Liver (tissue), 3 donors: ENCODE measurements around the gene SH3GL1.
"Not testable (repeated sequence)": the region's sequence is repeated elsewhere in the genome, so short reads cannot be mapped to it uniquely, and the experiment has no call there.

Experiments
- FOXA1 ChIP-seq: IDR thresholded peaks from 2 replicates; pipeline ENCODE4 v1.6.1; 2016; ENCODE audit warnings: antibody characterized with exemption
- GABPA ChIP-seq, 2 donors: IDR thresholded peaks in 1 of 2; conservative IDR thresholded peaks in 1 of 2; 2 replicates each; pipeline ENCODE4 v1.6.1; 2016; ENCODE audit warnings: antibody characterized with exemption in 2 of 2, mild to moderate bottlenecking in 1 of 2, moderate library complexity in 1 of 2
- RAD21 ChIP-seq, 2 donors: IDR thresholded peaks; 2 replicates each; pipeline ENCODE4 v1.6.1; 2016; ENCODE audit warnings: antibody characterized with exemption in 2 of 2, mild to moderate bottlenecking in 2 of 2
- TF ChIP-seq, protein P1 (sequence below): fragments of 150-350 bp; IDR thresholded peaks from 2 replicates; pipeline ENCODE4 v1.5.1; 2017; ENCODE audit warnings: improper control_type of control experiment, low read depth, low read length; ENCODE audit not compliant: missing input control
- TF ChIP-seq, protein P2 (sequence below): IDR thresholded peaks from 2 replicates; pipeline ENCODE4 v1.6.1; 2016; ENCODE audit warnings: antibody characterized with exemption, mild to moderate bottlenecking
- donor health status: healthy.
- donor health status: healthy.

DNA sequence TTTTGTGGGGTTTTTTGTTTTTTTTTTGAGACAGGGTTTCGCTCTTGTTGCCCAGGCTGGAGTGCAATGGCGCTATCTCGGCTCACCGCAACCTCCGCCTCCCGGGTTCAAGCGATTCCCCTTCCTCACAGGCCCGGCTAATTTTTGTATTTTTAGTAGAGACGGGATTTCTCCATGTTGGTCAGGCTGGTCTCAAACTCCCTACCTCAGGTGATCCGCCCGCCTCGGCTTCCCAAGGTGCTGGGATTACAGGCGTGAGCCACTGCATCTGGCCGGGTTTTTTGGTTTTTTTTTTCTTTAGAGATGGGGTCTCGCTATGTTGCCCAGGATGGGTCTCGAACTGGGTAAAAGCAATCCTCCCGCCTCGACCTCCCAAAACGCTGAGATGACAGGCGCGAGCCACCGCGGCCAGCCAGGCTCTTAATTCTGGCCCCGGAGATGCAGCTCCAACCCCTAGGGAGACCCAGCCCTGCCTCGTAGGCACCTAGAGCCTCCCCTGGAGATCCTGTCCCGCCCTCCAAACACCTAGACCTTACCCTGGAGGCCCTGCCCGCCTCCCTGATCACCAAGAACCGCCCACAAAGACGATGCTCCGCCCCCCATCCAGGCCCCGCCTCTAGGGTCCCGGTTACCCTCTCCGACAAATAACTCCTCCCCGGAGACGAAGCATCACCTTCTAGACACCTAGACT, 71.2 kb downstream of the SH3GL1 start:
- TF ChIP-seq, protein P1, sequence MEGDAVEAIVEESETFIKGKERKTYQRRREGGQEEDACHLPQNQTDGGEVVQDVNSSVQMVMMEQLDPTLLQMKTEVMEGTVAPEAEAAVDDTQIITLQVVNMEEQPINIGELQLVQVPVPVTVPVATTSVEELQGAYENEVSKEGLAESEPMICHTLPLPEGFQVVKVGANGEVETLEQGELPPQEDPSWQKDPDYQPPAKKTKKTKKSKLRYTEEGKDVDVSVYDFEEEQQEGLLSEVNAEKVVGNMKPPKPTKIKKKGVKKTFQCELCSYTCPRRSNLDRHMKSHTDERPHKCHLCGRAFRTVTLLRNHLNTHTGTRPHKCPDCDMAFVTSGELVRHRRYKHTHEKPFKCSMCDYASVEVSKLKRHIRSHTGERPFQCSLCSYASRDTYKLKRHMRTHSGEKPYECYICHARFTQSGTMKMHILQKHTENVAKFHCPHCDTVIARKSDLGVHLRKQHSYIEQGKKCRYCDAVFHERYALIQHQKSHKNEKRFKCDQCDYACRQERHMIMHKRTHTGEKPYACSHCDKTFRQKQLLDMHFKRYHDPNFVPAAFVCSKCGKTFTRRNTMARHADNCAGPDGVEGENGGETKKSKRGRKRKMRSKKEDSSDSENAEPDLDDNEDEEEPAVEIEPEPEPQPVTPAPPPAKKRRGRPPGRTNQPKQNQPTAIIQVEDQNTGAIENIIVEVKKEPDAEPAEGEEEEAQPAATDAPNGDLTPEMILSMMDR: not testable (repeated sequence)
- not testable (repeated sequence) for TF ChIP-seq RAD21 (IDR thresholded peaks at IDR 0.05); FOXA1; GABPA (IDR thresholded peaks at IDR 0.05 in 1 of 2, conservative IDR thresholded peaks at IDR 0.05 in 1 of 2)
- TF ChIP-seq, protein P2, sequence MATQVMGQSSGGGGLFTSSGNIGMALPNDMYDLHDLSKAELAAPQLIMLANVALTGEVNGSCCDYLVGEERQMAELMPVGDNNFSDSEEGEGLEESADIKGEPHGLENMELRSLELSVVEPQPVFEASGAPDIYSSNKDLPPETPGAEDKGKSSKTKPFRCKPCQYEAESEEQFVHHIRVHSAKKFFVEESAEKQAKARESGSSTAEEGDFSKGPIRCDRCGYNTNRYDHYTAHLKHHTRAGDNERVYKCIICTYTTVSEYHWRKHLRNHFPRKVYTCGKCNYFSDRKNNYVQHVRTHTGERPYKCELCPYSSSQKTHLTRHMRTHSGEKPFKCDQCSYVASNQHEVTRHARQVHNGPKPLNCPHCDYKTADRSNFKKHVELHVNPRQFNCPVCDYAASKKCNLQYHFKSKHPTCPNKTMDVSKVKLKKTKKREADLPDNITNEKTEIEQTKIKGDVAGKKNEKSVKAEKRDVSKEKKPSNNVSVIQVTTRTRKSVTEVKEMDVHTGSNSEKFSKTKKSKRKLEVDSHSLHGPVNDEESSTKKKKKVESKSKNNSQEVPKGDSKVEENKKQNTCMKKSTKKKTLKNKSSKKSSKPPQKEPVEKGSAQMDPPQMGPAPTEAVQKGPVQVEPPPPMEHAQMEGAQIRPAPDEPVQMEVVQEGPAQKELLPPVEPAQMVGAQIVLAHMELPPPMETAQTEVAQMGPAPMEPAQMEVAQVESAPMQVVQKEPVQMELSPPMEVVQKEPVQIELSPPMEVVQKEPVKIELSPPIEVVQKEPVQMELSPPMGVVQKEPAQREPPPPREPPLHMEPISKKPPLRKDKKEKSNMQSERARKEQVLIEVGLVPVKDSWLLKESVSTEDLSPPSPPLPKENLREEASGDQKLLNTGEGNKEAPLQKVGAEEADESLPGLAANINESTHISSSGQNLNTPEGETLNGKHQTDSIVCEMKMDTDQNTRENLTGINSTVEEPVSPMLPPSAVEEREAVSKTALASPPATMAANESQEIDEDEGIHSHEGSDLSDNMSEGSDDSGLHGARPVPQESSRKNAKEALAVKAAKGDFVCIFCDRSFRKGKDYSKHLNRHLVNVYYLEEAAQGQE: not testable (repeated sequence)
